Measurements from ENCODE around the gene DNAH9.

- TF ChIP-seq CTCF (IDR thresholded peaks at IDR 0.05; ENCODE audit: insufficient read depth, low read length) (no peak), POLR2AphosphoS5 (IDR thresholded peaks at IDR 0.05; ENCODE audit: low read depth) (no peak), GABPA (IDR thresholded peaks at IDR 0.05; ENCODE audit: low read depth) (no peak)
Observed at GRCh38 chr17:11874756-11875155, 276.5 kb downstream of the DNAH9 start.
